ENCODE results near the gene ZDHHC7. TPM values are rescaled to one million over a fixed set of nuclear protein-coding genes. Genes with fewer than 3 reads are reported as not detected.
A peak's percentile ranks its signal among the peaks of the same experiment; 100 is the strongest.

The ZDHHC7 gene
- total RNA-seq, 1 experiment from 2014 or later = 39.1 TPM

GRCh38 chr16:85055493-85056210 is 44.3 kb upstream of the ZDHHC7 start:
- H3K27me3 Mint-ChIP-seq (ENCODE audit: low read depth) = peaks cover 19% of the 10 kb centered on the region
- no peak overlapping the region for H3K4ac ChIP-seq (ENCODE audit: low read depth, low read length)

More at GRCh38 chr16:85055493-85056210, 44.3 kb upstream of the ZDHHC7 start:
- H3K27ac ChIP-seq (ENCODE audit: insufficient read length, low read depth, low read length) = no peak overlapping the region
- DNase-seq = no peak
- no peak overlapping the region for H2AK5ac ChIP-seq (ENCODE audit: insufficient read length, low read length)
- Mint-ChIP-seq H3K9me3 (no peaks in the 10 kb centered on the region), H3K4me3 (no peak overlapping the region), H3K27ac (0 out of 7 replicates have a peak overlapping the region, but pooled peaks of 1 of the 3 experiments have one; percentile 18), H3K4me1 (peaks cover 11 to 19% of the 10 kb centered on the region in 2 experiments), H3K36me3 (ENCODE audit: insufficient read depth in 1 of 3, low read depth in 3 of 3) (no peaks in the 10 kb centered on the region; a peak in 1 of 7 replicates)
- no peak overlapping the region for H3K4me2 ChIP-seq (ENCODE audit: insufficient read depth, insufficient read length, low read length)
- no peaks in the 10 kb centered on the region for H4K20me1 ChIP-seq (ENCODE audit: control insufficient read depth, insufficient read depth, insufficient read length)
- no peak overlapping the region for H4K8ac ChIP-seq (replicated peaks; ENCODE audit: insufficient read length, low read depth, low read length)
- H3K79me2 ChIP-seq (ENCODE audit: insufficient read depth, low read length) = no peaks in the 10 kb centered on the region
- no peaks in the 10 kb centered on the region for H3K79me1 ChIP-seq (ENCODE audit: insufficient read depth, low read depth, low read length, poor library complexity, severe bottlenecking)
- H3K27me3 ChIP-seq (ENCODE audit: insufficient read depth, low read length) = no peaks in the 10 kb centered on the region
- no peak overlapping the region for H4K5ac ChIP-seq (ENCODE audit: insufficient read length, low read depth, low read length)
- TF ChIP-seq, protein P1, sequence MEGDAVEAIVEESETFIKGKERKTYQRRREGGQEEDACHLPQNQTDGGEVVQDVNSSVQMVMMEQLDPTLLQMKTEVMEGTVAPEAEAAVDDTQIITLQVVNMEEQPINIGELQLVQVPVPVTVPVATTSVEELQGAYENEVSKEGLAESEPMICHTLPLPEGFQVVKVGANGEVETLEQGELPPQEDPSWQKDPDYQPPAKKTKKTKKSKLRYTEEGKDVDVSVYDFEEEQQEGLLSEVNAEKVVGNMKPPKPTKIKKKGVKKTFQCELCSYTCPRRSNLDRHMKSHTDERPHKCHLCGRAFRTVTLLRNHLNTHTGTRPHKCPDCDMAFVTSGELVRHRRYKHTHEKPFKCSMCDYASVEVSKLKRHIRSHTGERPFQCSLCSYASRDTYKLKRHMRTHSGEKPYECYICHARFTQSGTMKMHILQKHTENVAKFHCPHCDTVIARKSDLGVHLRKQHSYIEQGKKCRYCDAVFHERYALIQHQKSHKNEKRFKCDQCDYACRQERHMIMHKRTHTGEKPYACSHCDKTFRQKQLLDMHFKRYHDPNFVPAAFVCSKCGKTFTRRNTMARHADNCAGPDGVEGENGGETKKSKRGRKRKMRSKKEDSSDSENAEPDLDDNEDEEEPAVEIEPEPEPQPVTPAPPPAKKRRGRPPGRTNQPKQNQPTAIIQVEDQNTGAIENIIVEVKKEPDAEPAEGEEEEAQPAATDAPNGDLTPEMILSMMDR (conservative IDR thresholded peaks at IDR 0.05) = no peak
- H2AFZ ChIP-seq (ENCODE audit: low read length) = no peak overlapping the region
- no peaks in the 10 kb centered on the region for H3K9me3 ChIP-seq (ENCODE audit: control insufficient read depth, low read depth, low read length)
- H2BK20ac ChIP-seq (ENCODE audit: low read depth, low read length, poor library complexity, severe bottlenecking) = no peak overlapping the region
- H3K4me1 ChIP-seq (ENCODE audit: insufficient read depth, low read length) = no peaks in the 10 kb centered on the region
- no peak overlapping the region for H3T11ph ChIP-seq (ENCODE audit: low read length)
- H4K91ac ChIP-seq (ENCODE audit: insufficient read length, low read depth, low read length) = no peak overlapping the region
- no peak overlapping the region for H2BK12ac ChIP-seq (ENCODE audit: insufficient read length, low read depth, low read length)
- H3K56ac ChIP-seq (ENCODE audit: insufficient read length, low read depth, low read length) = no peak overlapping the region
- H2BK120ac ChIP-seq (ENCODE audit: low read depth, low read length, poor library complexity, severe bottlenecking) = no peak overlapping the region
- H3K23me2 ChIP-seq (ENCODE audit: insufficient read length, low read depth, low read length, poor library complexity, severe bottlenecking) = no peaks in the 10 kb centered on the region
- H2BK5ac ChIP-seq (ENCODE audit: insufficient read length, low read length) = no peak overlapping the region
- WGBS (ENCODE audit: extremely low coverage, insufficient read length, low lambda C conversion rate) = no CpG with 5 or more reads among the region's 14 CpGs
- no peak overlapping the region for H2BK15ac ChIP-seq (ENCODE audit: low read depth, low read length)
- H3K9ac ChIP-seq (ENCODE audit: extremely low read depth, insufficient read length, low read length) = no peak overlapping the region
- H3K23ac ChIP-seq (ENCODE audit: insufficient read length, low read depth, low read length) = no peak overlapping the region
- no peak overlapping the region for H3K18ac ChIP-seq (ENCODE audit: insufficient read length, low read depth, low read length)
- H3K14ac ChIP-seq (ENCODE audit: insufficient read depth, low read length) = no peak overlapping the region

Measured in H9 (cell line).